Epithelial cell of esophagus (primary cell): Measurements from ENCODE around the gene CCDC85A.

Source experiments
- DNase-seq: peaks from one replicate; pipeline ENCODE4 v3.0.0; 2010; ENCODE audit warnings: low read depth
- H3K4me3 ChIP-seq: 2 replicates; pipeline ENCODE4 v1.5.1; 2011; ENCODE audit warnings: mild to moderate bottlenecking, low read length, control low read depth
- CTCF ChIP-seq: IDR thresholded peaks from 2 replicates; pipeline ENCODE4 v1.5.1; 2011; ENCODE audit warnings: low read depth, mild to moderate bottlenecking, low read length, control low read depth, inconsistent platforms; ENCODE audit not compliant: insufficient read depth; ENCODE audit errors: missing control alignments

The CCDC85A gene

DNA sequence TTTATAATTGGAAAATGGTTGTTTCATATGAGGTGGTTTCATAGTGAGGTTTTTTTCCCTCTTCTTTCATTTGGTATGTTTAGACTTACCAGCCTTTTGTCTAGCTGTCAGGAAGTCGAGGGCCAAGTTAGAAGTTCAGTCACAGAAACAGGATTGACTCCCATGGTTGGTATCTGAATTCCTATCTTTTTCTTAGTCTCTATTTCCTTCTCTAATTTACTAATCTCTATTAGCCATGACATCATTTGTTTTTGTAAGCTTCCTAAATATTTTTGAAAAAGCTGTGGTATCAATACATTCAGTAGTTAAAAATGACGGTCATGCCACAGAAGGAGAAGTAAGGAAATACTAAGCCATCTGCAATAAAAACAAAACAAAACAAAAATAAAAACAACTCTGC, 206.9 kb downstream of the CCDC85A start:
- no peak for DNase-seq
- no peak for TF ChIP-seq CTCF
- H3K4me3 ChIP-seq = no peak overlapping the region

- peak; percentile 43 for DNase-seq
- no peak overlapping the region for H3K4me3 ChIP-seq
- no peak for TF ChIP-seq CTCF
Observed at GRCh38 chr2:56410140-56410539, 226.3 kb downstream of the CCDC85A start.

GRCh38 chr2:56416500-56417176, 232.8 kb downstream of the CCDC85A start:
- no peak for DNase-seq
- H3K4me3 ChIP-seq = no peak overlapping the region
- TF ChIP-seq CTCF = no peak
